Measurements from ENCODE around the gene WASHC4.

The WASHC4 gene, protein sequence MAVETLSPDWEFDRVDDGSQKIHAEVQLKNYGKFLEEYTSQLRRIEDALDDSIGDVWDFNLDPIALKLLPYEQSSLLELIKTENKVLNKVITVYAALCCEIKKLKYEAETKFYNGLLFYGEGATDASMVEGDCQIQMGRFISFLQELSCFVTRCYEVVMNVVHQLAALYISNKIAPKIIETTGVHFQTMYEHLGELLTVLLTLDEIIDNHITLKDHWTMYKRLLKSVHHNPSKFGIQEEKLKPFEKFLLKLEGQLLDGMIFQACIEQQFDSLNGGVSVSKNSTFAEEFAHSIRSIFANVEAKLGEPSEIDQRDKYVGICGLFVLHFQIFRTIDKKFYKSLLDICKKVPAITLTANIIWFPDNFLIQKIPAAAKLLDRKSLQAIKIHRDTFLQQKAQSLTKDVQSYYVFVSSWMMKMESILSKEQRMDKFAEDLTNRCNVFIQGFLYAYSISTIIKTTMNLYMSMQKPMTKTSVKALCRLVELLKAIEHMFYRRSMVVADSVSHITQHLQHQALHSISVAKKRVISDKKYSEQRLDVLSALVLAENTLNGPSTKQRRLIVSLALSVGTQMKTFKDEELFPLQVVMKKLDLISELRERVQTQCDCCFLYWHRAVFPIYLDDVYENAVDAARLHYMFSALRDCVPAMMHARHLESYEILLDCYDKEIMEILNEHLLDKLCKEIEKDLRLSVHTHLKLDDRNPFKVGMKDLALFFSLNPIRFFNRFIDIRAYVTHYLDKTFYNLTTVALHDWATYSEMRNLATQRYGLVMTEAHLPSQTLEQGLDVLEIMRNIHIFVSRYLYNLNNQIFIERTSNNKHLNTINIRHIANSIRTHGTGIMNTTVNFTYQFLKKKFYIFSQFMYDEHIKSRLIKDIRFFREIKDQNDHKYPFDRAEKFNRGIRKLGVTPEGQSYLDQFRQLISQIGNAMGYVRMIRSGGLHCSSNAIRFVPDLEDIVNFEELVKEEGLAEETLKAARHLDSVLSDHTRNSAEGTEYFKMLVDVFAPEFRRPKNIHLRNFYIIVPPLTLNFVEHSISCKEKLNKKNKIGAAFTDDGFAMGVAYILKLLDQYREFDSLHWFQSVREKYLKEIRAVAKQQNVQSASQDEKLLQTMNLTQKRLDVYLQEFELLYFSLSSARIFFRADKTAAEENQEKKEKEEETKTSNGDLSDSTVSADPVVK

GRCh38 chr12:105107494-105108371, at the start of gene WASHC4:
WASHC4 (plus strand) TSS chr12:105107731; CDS start chr12:105107801, 70 bp downstream.
- in situ Hi-C loops (cut with HindIII; ENCODE audit: low sequenced_read_pairs) = no loop called here

DNA sequence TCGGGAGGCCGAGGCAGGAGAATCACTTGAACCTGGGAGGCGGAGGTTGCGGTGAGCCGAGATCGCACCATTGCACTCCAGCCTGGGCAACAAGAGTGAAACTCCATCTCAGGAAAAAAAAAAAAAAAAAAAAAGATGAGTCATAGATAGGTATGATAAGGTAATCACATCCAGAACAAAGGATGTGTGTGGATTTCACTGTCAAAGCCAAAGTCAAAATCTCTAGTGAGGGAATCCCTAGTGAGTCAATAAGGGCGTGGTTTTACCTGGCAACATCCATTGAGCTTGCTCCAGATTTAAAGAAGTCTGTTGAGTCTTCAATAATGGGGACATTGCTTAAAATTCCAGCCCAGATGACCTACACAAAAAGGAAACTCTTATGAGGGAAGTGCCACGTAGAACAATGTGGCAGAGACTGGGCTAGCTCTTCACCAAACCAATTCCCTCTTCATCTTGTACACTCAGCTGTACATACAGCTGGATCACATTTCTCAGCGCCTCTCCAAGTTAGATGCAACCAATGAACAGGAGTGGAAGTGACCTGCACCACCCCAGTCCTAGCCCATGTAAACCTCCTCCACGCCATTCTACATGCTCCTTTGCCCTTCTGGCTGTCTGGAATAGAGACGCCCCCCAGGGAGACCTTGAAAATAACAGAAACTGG, 46.7 kb upstream of the WASHC4 start:
- in situ Hi-C loops (cut with HindIII; ENCODE audit: low sequenced_read_pairs) = no loop called here

DNA sequence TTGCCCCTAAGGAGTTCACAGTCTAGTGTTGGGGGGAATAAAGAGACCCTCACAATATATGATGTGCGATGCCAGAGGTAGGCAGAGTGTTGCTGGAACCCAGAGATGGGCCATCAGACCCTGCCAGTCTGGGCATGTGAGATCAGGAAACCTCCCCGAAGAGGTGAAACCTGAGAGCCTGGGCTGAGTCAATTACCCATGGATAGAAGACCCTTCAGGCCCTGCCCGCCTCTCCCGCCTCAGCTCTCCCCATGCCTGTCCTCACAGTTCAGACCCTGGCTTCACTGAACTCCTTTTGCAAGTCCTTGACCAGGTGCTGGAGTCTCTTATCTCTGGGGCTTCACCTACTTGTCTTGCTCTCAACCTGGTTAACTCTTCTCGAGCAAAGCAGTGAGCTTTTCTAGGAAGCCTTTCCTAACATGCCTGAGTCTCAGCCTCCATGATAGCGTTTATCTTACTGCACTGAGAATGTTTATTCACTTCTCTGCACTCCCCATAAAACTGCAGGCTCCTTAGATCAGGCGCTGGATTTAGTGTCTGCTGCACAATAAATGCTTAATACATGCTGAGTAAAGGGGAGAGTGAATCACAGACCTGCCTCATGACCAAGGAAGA, 42.9 kb upstream of the WASHC4 start:
- in situ Hi-C loops (cut with HindIII; ENCODE audit: low sequenced_read_pairs) = no loop called here

- in situ Hi-C loops (cut with HindIII; ENCODE audit: low sequenced_read_pairs) = no loop called here
Measured at GRCh38 chr12:105067511-105068031, 40.0 kb upstream of the WASHC4 start.

- in situ Hi-C loops (cut with HindIII; ENCODE audit: low sequenced_read_pairs) = no loop called here
Measured at GRCh38 chr12:105069936-105070702, 37.4 kb upstream of the WASHC4 start.

DNA sequence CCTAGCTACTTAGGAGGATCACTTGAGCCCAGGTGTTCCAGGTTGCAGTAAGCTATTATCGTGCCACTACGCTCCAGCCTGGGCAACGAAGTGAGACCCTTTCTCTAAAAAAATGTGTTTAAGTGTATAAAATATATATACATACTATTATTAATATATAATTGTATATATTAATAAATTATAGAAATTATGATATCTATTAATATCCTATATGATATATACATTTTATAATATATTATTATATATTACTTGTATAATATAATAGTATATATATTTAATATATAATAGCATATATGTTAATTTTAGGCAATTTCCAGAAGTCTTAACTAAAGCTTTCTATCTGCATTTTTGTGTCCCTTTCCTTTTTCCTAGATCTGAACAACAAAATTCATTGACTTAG, 35.5 kb upstream of the WASHC4 start:
- in situ Hi-C loops (cut with HindIII; ENCODE audit: low sequenced_read_pairs) = no loop called here

DNA sequence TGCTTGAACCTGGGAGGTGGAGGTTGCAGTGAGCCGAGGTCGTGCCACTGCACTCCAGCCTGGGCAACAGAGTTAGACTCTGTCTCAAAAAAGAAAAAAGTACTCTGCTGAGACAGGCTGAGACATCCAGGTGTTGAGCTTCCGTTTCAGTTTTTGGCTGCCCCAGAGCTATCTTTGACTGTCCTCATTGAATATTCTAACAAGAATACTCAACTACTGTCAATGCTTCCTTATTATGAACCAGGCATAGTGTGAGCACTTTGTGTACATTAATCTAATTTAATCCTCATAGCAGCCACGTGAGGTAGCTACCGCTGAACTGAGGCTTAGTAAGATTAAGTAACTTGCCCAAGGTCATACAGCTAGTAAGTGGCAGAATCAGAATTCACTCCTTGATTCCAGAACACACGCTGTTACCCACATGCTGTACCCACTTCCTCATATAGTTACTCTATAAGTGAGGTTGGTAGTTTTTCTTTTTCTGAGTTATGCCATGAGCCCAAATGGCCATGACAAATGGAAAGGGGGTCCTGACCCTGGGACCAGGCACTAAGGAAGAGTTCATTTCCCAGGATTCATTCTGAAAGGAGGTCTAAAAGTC, 34.5 kb upstream of the WASHC4 start:
- in situ Hi-C loops (cut with HindIII; ENCODE audit: low sequenced_read_pairs) = no loop called here

GRCh38 chr12:105076098-105076497, 31.4 kb upstream of the WASHC4 start:
- in situ Hi-C loops (cut with HindIII; ENCODE audit: low sequenced_read_pairs) = no loop called here

DNA sequence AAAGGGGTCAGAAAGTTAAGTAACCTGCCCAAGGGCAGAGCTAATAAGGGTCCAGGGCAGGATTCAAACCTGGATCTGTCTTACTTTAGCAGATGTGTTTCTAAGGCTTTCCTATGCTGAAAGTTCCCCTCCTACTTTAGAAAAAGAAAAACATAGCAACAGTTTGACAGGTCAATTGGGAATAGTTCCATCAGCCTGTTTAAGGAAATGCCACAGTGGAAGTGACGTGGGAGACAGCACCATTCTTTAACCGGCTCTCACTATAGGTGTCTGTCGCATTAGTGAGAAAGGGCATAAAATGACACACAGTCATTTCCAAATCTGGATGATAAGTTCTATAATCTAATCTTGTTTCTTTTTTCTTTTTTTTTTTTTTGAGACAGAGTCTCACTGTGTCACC, 30.6 kb upstream of the WASHC4 start:
- in situ Hi-C loops (cut with HindIII; ENCODE audit: low sequenced_read_pairs) = no loop called here

- in situ Hi-C loops (cut with HindIII; ENCODE audit: low sequenced_read_pairs) = no loop called here
Measured at GRCh38 chr12:105077435-105077834, 30.1 kb upstream of the WASHC4 start.

DNA sequence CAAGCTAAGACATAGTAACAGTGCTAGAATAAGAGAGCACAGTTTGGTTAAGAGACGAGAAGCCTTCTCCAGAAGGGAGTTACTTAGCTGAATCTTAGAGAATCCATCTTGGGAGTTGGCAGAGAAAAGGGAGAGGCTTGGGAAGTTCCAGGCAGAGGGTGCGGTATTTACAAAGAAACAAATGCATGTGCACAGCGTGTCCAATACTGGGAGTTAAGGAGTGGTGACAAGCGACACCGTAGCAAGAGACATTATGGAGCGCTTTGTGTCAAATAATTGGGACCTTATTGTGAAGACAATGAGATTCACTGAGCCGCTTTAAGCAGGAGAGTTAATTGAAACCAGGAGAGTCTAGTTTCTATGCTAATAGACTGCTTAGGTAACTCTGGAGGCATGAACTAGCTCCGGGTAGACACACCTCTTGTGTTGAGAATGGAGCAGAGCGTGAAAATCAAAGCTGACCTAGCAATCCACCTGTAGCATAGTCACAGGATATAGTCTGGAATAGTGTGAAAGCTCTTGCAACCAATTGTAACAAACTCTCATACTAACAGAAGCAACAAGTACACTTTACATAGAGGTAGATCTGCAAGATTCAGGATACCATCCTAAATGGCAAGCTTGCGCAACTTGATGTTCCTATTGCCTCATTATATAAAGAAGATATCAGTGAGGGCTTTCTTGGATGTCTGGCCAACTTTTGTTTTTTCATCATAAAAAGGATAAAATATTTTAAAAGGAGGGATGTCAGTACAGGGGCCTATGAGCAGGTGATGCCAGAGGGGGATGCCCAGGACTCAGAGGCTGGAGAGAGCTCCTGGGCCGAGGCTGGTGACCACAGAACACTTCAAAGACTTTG, 28.6 kb upstream of the WASHC4 start:
- in situ Hi-C loops (cut with HindIII; ENCODE audit: low sequenced_read_pairs) = no loop called here

DNA sequence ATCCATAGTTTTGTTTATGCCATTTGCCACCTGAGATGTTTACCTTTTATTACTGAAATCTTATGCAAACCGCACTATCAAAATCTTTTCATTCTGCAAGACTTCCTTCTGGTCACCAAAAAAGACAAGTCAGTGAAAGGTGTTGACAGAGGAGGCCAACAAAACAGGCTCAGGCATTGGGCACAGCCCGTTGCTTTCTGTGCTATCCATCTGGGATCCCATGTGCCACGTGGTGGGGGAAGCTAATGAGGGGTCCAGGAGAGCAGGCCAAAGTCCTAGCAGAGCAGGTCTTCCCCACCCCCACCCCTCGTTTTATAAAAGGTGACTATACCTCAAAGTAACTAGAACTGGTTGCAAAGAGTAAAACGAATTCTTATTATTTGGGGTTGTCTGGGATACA, 24.5 kb upstream of the WASHC4 start:
- in situ Hi-C loops (cut with HindIII; ENCODE audit: low sequenced_read_pairs) = no loop called here

GRCh38 chr12:105083551-105084105, 23.9 kb upstream of the WASHC4 start:
- in situ Hi-C loops (cut with HindIII; ENCODE audit: low sequenced_read_pairs) = no loop called here

- in situ Hi-C loops (cut with HindIII; ENCODE audit: low sequenced_read_pairs) = no loop called here
Measured at GRCh38 chr12:105084251-105085250, 23.0 kb upstream of the WASHC4 start, which contains the start of gene ALDH1L2. ALDH1L2 (minus strand) TSS chr12:105084458; CDS start chr12:105084436, 22 bp downstream.

DNA sequence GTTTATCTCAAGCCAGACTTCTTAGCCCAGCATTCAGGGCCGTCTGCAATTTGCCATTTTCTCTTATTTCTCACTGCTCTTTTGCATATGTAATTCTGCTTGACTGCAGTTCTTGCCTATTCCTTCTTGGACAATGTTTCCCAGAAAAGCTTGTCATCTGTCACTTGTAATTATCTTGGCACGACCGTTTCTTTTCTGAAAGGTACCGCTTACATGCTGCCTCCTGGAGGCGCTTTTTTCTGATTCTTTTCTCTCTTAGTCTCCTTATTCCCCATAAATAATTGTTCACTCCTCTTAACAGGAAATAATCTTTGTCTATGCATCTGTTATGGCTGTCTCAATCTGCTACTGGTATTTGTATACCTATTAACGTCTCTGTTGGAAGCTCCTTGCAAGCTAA, 22.0 kb upstream of the WASHC4 start:
- in situ Hi-C loops (cut with HindIII; ENCODE audit: low sequenced_read_pairs) = no loop called here

All from DLD1 (cell line).